Activated T-cell treated with anti-CD3 and anti-CD28 coated beads, Interleukin-2, amount 50 U/mL, for 72 hours (primary cell): ENCODE measurements around the gene BPIFB4. TPM values are rescaled to one million over a fixed set of nuclear protein-coding genes. Genes with fewer than 3 reads are reported as not detected.

Experiments used
- ATAC-seq, 2 donors: fragments of 150-1000 bp; cut with Tn5 transposase; replicated peaks in 1 of 2; 2 replicates each; pipeline ENCODE4 v1.10.0; 2021; ENCODE audit warnings: moderate library complexity in 2 of 2, mild to moderate bottlenecking in 1 of 2
- DNase-seq, 2 donors: peaks; one replicate each; pipeline ENCODE4 v3.0.0; 2021 to 2022; ENCODE audit warnings: mixed read lengths in 1 of 2
- H3K27ac Mint-ChIP-seq: one replicate; pipeline ENCODE4 v1.8.0; 2022; ENCODE audit warnings: mild to moderate bottlenecking, moderate library complexity, mixed read lengths
- H3K27me3 Mint-ChIP-seq: one replicate; pipeline ENCODE4 v1.8.0; 2022; ENCODE audit warnings: low read depth, mixed read lengths
- H3K36me3 Mint-ChIP-seq, 2 donors: one replicate each; pipeline ENCODE4 v1.8.0; 2022; ENCODE audit warnings: mixed read lengths in 2 of 2, mild to moderate bottlenecking in 1 of 2; ENCODE audit not compliant: insufficient read depth in 2 of 2
- H3K4me1 Mint-ChIP-seq: one replicate; pipeline ENCODE4 v1.8.0; 2022; ENCODE audit warnings: low read depth, mixed read lengths
- H3K4me3 Mint-ChIP-seq, 2 donors: one replicate each; pipeline ENCODE4 v1.8.0; 2022; ENCODE audit warnings: mild to moderate bottlenecking in 2 of 2, mixed read lengths in 2 of 2, moderate library complexity in 2 of 2
- H3K9me3 Mint-ChIP-seq, 2 donors: one replicate each; pipeline ENCODE4 v1.8.0; 2022; ENCODE audit warnings: mixed read lengths in 2 of 2
- total RNA-seq, 2 donors: library from RNA; stranded (reverse); gene quantifications; one replicate each; pipeline ENCODE4 v1.2.3, GENCODE V29; 2022

Gene BPIFB4
- total RNA-seq = not detected

DNA sequence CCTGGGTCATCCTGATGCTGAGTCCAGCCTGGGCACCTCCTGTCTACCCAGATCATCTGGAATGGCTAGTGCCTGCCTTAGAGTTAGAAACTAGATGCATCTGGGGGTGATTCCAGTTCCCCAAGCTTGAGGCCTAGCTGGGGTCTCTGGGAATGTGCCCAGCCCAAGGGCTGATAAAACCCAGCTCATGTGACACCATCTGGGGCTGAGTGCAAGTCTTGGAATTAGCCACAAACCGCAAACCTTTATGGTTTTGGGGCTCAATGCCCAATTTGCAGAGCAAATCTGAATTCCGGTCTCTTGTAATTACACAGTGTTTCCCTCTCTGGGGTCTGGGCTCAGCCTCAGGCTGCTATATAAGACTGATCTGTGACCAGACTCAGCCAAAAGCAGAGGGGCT, at the start of gene BPIFB4:
Gene BPIFB4, plus strand, starts transcription at position 385 of the 400 bp plus-strand sequence. CDS start 1,884 bp downstream, outside the sequence.
- no peaks in the 10 kb centered on the region for H3K4me1 Mint-ChIP-seq
- no peak within 1 kb of the TSS for H3K4me3 Mint-ChIP-seq
- ATAC-seq = no peak
- no peaks in the 10 kb centered on the region for H3K9me3 Mint-ChIP-seq
- H3K36me3 Mint-ChIP-seq = no peaks in the 10 kb centered on the region
- no peak for DNase-seq
- no peaks in the 10 kb centered on the region for H3K27me3 Mint-ChIP-seq
- no peak within 1 kb of the TSS for H3K27ac Mint-ChIP-seq

DNA sequence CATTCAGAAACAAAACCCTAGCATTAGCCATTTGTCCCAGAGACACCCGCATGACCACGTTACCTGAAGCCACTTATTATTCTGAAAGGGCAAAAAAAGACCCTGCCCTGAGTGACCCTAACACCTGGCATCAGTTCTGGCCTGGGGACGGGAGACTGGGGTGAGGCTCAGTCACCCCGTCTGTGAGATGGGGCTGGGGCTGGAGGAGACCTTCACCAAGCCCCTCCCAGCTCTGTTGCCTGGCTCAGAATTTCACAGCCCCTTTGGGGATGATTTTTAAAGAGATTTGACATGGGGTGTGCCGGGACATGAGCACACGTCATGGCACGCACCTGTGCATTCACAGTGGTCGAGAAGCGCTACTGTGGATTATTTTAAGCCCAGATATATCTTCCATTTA, 49.4 kb upstream of the BPIFB4 start:
- Mint-ChIP-seq H3K27ac (no peak overlapping the region), H3K4me1 (no peaks in the 10 kb centered on the region), H3K36me3 (no peaks in the 10 kb centered on the region), H3K4me3 (no peak overlapping the region), H3K27me3 (no peaks in the 10 kb centered on the region), H3K9me3 (peaks cover 0 to 4% of the 10 kb centered on the region in 2 donors)
- ATAC-seq = no peak
- DNase-seq = no peak

DNA sequence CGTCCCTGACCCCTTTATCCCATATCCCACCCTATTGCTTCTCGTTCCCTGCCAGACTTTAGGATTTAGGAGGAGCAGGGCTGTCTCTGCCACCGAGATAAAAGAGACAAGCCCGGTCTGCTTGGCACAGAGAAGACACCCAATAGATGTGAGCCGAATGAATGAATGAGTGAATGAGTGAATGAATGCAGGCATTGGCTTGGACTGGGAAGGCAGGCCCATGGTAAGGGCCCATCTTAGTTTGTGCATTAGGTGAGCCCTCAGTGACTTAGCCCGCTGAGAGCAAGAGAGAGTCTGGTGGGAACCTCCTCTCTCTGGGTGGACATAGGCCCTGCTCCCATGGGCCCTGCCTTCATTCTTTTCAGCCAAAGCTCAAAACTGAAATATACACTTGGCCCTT, 48.9 kb upstream of the BPIFB4 start:
- no peak overlapping the region for H3K27ac Mint-ChIP-seq
- H3K4me3 Mint-ChIP-seq = no peak overlapping the region
- peaks cover 0 to 4% of the 10 kb centered on the region in 2 donors for H3K9me3 Mint-ChIP-seq
- no peak for DNase-seq
- H3K4me1 Mint-ChIP-seq = no peaks in the 10 kb centered on the region
- no peak for ATAC-seq
- H3K27me3 Mint-ChIP-seq = no peaks in the 10 kb centered on the region
- no peaks in the 10 kb centered on the region for H3K36me3 Mint-ChIP-seq

DNA sequence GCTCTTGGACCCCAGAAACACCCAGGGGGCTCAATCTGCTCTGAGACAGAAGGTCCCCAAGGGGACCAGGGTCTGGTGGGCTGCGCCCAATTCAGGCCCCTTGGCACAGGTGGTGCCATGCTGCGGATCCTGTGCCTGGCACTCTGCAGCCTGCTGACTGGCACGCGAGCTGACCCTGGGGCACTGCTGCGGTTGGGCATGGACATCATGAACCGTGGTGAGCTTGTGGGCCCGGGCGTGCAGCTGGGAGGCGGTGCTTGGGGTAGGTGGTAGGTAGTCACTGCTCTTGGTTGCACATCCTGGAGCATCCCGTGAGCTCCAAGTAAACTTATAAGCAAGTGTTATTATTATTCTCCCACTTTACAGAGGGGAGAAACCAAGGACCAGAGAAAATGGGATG, 47.9 kb upstream of the BPIFB4 start, which contains the start of gene BPIFB6:
Gene BPIFB6, plus strand, starts transcription at position 118 of the 400 bp plus-strand sequence. Its CDS starts 0 bp downstream, at position 118.
- ATAC-seq (no peak), DNase-seq (no peak)
- no peaks in the 10 kb centered on the region for H3K4me1 Mint-ChIP-seq
- H3K27ac Mint-ChIP-seq = no peak within 1 kb of the TSS
- no peaks in the 10 kb centered on the region for H3K36me3 Mint-ChIP-seq
- peaks cover 0 to 4% of the 10 kb centered on the region in 2 donors for H3K9me3 Mint-ChIP-seq
- H3K4me3 Mint-ChIP-seq = no peak within 1 kb of the TSS
- H3K27me3 Mint-ChIP-seq = no peaks in the 10 kb centered on the region

DNA sequence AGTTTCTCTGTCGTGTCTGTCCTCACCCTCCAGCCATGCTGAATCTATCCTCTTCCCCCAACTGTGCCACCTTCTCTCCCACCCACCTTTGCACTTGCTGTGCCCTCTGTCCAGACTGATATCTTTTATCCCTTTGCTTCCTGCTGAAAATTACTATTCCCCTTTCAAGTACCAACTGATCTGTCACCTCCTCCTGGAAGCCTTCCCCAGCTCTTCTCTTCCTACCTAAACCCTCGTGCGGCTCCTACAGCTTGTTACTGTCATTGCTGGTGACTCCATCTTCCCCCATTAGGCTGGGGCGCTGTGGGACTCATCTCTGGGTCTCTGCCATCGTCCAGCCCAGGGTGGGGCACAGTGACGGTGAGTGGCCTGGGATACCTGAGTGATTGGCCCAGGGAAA, 46.9 kb upstream of the BPIFB4 start:
- H3K27ac Mint-ChIP-seq = no peak overlapping the region
- peaks cover 0 to 4% of the 10 kb centered on the region in 2 donors for H3K9me3 Mint-ChIP-seq
- no peaks in the 10 kb centered on the region for H3K36me3 Mint-ChIP-seq
- H3K4me3 Mint-ChIP-seq = no peak overlapping the region
- H3K4me1 Mint-ChIP-seq = no peaks in the 10 kb centered on the region
- DNase-seq (no peak), ATAC-seq (no peak)
- H3K27me3 Mint-ChIP-seq = no peaks in the 10 kb centered on the region

DNA sequence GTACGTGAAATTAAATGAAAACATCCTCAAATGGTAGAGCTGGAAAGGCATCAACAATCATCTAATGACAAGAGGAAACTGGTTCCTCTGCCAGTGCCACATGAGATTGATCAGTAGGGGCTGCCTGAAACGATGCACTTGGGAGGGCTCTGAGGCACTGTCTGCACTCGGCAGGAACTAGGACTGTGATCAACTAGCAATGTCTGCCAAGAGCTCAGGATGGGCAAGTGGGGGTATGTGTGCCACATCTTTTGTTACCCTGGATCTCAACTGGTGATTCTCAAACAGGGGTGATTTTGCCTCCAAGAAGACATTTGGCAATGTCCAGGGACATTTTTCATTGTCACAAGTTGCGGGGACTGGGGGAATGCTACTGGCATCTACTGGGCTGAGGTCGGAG, 46.1 kb upstream of the BPIFB4 start:
- Mint-ChIP-seq H3K36me3 (no peaks in the 10 kb centered on the region), H3K4me1 (no peaks in the 10 kb centered on the region), H3K4me3 (no peak overlapping the region), H3K9me3 (peaks cover 5 to 9% of the 10 kb centered on the region in 2 donors), H3K27me3 (no peaks in the 10 kb centered on the region), H3K27ac (no peak overlapping the region)
- ATAC-seq (no peak), DNase-seq (no peak)

DNA sequence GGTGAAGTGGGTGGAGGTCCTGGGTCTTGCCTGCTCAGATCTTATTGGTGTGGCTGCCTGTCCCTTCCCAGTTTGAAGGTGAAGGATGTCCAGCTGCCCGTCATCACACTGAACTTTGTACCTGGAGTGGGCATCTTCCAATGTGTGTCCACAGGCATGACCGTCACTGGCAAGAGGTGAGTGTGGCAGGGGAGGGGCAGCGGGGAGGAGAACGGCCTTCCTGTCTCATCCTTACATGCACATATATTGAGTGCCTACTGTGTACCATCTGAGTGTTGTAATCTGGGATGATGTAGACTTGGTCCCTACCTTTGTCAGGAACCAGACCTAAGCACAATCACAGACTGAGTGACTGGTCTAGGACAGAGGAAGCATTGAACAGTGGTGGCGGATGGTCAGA, 45.3 kb upstream of the BPIFB4 start:
- no peaks in the 10 kb centered on the region for H3K36me3 Mint-ChIP-seq
- peaks cover 5 to 11% of the 10 kb centered on the region in 2 donors for H3K9me3 Mint-ChIP-seq
- H3K4me3 Mint-ChIP-seq = no peak overlapping the region
- no peaks in the 10 kb centered on the region for H3K27me3 Mint-ChIP-seq
- no peaks in the 10 kb centered on the region for H3K4me1 Mint-ChIP-seq
- DNase-seq = no peak
- no peak for ATAC-seq
- H3K27ac Mint-ChIP-seq = no peak overlapping the region

DNA sequence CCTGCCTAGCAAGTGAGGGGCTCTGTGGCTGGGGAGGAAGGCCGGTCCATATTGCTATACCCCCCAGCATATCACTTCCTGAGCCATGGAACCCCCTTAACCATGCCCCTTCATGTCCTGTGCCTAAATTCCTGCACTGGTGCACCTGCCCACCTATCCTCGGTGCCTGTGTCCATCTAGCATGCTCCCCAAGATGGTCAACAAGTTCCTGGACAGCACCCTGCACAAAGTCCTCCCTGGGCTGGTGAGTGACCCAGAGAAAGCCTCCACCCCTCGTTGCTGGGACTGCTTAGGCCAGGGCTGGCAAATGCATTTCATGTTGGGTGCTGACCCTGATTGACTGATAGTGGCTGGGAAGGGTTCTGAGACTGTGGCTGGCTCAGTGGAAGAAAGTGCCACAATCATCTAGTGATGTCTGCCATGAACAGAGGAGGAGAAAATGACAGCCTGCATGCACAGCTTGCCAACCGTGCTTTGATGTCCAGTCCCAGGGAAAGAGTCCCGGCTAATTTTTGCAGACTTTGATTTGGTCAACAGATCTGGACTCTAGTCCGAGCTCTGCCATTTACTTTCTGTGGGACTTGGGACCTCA, 44.4 kb upstream of the BPIFB4 start:
- H3K27ac Mint-ChIP-seq = no peak overlapping the region
- DNase-seq (no peak), ATAC-seq (no peak)
- H3K4me1 Mint-ChIP-seq = no peaks in the 10 kb centered on the region
- no peak overlapping the region for H3K4me3 Mint-ChIP-seq
- H3K36me3 Mint-ChIP-seq = no peaks in the 10 kb centered on the region
- no peaks in the 10 kb centered on the region for H3K27me3 Mint-ChIP-seq
- H3K9me3 Mint-ChIP-seq = peaks cover 5 to 11% of the 10 kb centered on the region in 2 donors

DNA sequence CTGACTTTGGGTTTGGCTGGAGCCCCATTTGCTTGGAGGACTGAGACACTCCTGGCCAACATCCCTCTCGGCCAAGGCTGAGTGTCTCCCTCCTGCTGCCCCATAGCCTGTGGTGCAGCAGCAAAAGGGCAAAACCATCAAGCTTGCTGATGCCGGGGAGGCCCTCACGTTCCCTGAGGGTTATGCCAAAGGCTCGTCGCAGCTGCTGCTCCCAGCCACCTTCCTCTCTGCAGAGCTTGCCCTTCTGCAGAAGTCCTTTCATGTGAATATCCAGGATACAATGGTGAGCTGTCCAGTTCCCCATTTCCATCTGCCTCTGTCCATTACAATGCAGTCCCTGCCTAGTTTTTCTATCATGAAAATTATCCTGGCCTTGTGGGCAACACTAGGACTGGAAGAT, 42.0 kb upstream of the BPIFB4 start:
- Mint-ChIP-seq H3K4me1 (no peaks in the 10 kb centered on the region), H3K36me3 (no peaks in the 10 kb centered on the region), H3K9me3 (peaks cover 5 to 11% of the 10 kb centered on the region in 2 donors), H3K27ac (no peak overlapping the region), H3K4me3 (no peak overlapping the region), H3K27me3 (no peaks in the 10 kb centered on the region)
- no peak for ATAC-seq
- DNase-seq = no peak

DNA sequence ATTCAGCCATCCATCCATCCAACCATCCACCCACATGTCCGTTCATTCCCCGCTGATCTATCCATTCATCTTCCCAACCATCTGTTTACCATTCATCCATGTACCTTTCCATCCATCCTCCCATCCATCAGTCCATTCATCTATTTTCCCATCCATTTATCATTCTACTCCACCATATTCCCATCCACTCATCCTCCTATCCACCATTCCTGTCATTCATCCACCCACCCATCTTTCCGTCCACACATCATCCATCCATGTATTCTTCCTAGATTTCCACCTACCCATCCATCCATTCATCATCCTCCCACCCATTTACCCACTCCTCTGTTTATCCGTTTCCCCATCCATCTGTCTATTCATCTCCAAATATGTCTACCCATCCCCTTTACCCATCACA, 41.2 kb upstream of the BPIFB4 start:
- Mint-ChIP-seq H3K36me3 (no peaks in the 10 kb centered on the region), H3K4me1 (no peaks in the 10 kb centered on the region), H3K27ac (no peak overlapping the region), H3K27me3 (no peaks in the 10 kb centered on the region), H3K4me3 (no peak overlapping the region), H3K9me3 (peaks cover 5 to 10% of the 10 kb centered on the region in 2 donors)
- DNase-seq = no peak
- no peak for ATAC-seq

DNA sequence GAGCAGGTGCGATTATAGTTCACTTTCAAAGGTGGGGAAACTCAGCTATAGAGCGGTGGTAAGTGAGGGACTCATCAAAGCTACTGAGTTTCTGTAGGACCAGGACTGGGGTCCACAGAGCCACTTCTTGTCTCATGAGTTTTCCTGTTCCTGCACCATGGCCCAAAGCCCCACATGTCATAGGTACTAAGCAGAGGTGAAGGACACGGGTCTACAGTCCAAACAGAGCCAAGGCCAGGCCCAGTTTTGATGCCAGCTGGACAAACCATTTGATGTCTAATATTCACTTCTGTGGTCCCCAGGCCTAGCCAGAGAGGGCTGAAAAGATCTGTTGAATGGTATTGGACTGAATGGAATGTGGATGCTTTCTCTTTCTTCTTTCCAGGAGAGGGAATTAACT, 37.0 kb upstream of the BPIFB4 start:
- H3K4me1 Mint-ChIP-seq = no peaks in the 10 kb centered on the region
- no peaks in the 10 kb centered on the region for H3K27me3 Mint-ChIP-seq
- peaks cover 14 to 16% of the 10 kb centered on the region in 2 donors for H3K9me3 Mint-ChIP-seq
- peaks cover 3 to 7% of the 10 kb centered on the region in 2 donors for H3K36me3 Mint-ChIP-seq
- ATAC-seq (no peak), DNase-seq (no peak)
- no peak overlapping the region for H3K27ac Mint-ChIP-seq
- no peak overlapping the region for H3K4me3 Mint-ChIP-seq

DNA sequence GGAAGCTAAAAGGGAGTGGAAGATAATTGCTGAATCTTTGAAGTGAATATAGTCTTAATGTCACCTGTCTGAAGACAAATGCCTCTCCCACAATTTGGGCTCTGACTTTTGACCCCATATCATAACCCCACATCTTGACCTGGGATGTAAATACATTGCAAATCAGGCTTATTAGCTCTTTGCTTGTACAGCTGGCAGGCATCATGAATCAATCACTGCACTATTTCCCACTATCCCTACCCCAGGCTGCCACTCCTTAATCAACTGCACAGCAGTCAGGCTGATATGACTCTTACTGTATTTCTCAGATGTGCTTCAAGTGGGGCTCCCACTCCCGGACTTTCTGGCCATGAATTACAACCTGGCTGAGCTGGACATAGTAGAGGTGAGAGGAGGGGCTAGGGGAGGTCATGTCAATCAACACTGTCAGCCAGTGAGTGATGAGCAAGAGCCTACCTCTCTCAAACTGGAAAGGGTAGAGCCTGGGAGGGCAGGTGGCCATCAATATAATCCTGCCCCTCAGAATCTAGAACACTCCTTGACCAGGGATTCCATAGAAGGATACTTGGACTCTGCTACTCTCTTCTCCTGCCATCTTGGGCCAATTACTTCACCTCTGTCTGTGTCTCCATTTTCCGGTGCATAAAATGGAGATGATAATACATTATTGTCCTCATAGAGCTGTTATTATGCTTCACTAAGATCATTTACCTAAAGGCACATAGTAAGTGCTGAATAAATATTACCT, 36.3 kb upstream of the BPIFB4 start:
- DNase-seq (no peak), ATAC-seq (no peak)
- no peaks in the 10 kb centered on the region for H3K4me1 Mint-ChIP-seq
- H3K9me3 Mint-ChIP-seq = peaks cover 10 to 11% of the 10 kb centered on the region in 2 donors
- no peaks in the 10 kb centered on the region for H3K27me3 Mint-ChIP-seq
- H3K4me3 Mint-ChIP-seq = no peak overlapping the region
- H3K36me3 Mint-ChIP-seq = peaks cover 3 to 7% of the 10 kb centered on the region in 2 donors
- no peak overlapping the region for H3K27ac Mint-ChIP-seq

DNA sequence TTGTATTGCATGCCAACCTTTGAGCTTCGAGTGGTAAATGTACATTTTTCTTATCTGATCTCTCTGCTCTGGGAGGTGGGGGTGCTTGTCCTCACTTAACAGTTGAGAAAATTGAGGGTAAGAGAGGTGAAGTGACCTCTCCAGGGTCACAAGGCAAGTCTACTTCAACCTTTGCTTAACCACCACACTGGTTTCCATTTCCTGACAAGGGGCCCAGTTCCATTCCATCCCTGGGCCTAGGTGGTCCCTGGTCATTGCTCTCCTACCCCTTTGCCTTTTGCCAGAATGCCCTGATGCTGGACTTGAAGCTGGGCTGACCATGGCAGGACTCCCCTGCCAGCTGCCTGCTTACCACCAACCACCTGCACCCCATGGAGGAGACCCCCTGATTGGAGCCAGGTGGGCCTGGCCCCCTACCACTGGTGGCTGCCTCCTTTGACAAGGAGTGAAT, 35.7 kb upstream of the BPIFB4 start:
- Mint-ChIP-seq H3K27ac (no peak overlapping the region), H3K4me3 (no peak overlapping the region), H3K4me1 (no peaks in the 10 kb centered on the region), H3K36me3 (peaks cover 3 to 7% of the 10 kb centered on the region in 2 donors), H3K27me3 (no peaks in the 10 kb centered on the region), H3K9me3 (peaks cover 8 to 9% of the 10 kb centered on the region in 2 donors)
- no peak for DNase-seq
- no peak for ATAC-seq
